ENCODE measurements around the gene VWA2. TPM values are rescaled to one million over a fixed set of nuclear protein-coding genes. Genes with fewer than 3 reads are reported as not detected.

The VWA2 gene
- polyA plus RNA-seq, 1 donor from 2014 or later: not detected

DNA sequence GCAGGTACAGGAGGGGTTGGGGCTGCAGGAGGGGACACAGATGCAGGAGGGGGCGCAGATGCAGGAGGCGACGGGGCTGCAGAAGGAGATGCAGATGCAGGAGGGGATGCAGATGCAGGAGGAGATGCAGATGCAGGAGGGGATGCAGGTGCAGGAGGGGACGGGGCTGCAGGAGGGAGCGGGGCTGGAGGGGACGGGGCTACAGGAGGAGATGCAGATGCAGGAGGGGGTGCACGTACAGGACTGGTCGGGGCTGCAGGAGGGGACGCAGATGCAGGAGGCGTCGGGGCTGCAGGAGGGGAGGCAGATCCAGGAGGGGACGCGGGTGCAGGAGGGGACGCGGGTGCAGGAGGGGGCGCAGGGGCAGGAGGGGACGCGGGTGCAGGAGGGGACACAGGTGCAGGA, 66.5 kb downstream of the VWA2 start:
- Histone ChIP-seq H3K27me3 (ENCODE audit: insufficient read depth, low read depth, low read length) (no peaks in the 10 kb centered on the region), H3K79me2 (replicated peaks; ENCODE audit: insufficient read depth, low read length) (no peaks in the 10 kb centered on the region), H3K9ac (ENCODE audit: low read length) (peak overlapping the region; percentile 63), H3K27ac (ENCODE audit: low read length) (peak overlapping the region; percentile 56), H4K20me1 (ENCODE audit: insufficient read depth) (no peaks in the 10 kb centered on the region), H3K9me2 (ENCODE audit: insufficient read depth, low read length) (no peaks in the 10 kb centered on the region), H3K9me3 (ENCODE audit: low read length) (no peaks in the 10 kb centered on the region), H3F3A (ENCODE audit: insufficient read depth, low read length, poor library complexity, severe bottlenecking) (peaks cover 4% of the 10 kb centered on the region), H3K36me3 (ENCODE audit: insufficient read depth, low read length) (no peaks in the 10 kb centered on the region), H3K4me2 (ENCODE audit: low read length) (no peak overlapping the region), H3K4me3 (ENCODE audit: low read length) (peak overlapping the region; percentile 76), H2AFZ (ENCODE audit: low read depth, low read length) (peak overlapping the region; percentile 88)
- TF ChIP-seq, protein P1, sequence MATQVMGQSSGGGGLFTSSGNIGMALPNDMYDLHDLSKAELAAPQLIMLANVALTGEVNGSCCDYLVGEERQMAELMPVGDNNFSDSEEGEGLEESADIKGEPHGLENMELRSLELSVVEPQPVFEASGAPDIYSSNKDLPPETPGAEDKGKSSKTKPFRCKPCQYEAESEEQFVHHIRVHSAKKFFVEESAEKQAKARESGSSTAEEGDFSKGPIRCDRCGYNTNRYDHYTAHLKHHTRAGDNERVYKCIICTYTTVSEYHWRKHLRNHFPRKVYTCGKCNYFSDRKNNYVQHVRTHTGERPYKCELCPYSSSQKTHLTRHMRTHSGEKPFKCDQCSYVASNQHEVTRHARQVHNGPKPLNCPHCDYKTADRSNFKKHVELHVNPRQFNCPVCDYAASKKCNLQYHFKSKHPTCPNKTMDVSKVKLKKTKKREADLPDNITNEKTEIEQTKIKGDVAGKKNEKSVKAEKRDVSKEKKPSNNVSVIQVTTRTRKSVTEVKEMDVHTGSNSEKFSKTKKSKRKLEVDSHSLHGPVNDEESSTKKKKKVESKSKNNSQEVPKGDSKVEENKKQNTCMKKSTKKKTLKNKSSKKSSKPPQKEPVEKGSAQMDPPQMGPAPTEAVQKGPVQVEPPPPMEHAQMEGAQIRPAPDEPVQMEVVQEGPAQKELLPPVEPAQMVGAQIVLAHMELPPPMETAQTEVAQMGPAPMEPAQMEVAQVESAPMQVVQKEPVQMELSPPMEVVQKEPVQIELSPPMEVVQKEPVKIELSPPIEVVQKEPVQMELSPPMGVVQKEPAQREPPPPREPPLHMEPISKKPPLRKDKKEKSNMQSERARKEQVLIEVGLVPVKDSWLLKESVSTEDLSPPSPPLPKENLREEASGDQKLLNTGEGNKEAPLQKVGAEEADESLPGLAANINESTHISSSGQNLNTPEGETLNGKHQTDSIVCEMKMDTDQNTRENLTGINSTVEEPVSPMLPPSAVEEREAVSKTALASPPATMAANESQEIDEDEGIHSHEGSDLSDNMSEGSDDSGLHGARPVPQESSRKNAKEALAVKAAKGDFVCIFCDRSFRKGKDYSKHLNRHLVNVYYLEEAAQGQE (IDR thresholded peaks at IDR 0.05; ENCODE audit: borderline replicate concordance): no peak
- TF ChIP-seq TAF1 (IDR thresholded peaks at IDR 0.05; ENCODE audit: low read depth): no peak
- TF ChIP-seq CTCF (IDR thresholded peaks at IDR 0.05; ENCODE audit: poor library complexity, severe bottlenecking): no peak
- TF ChIP-seq SMC3 (conservative IDR thresholded peaks at IDR 0.05; ENCODE audit: poor library complexity): no peak
- TF ChIP-seq MXI1 (conservative IDR thresholded peaks at IDR 0.05; ENCODE audit: poor library complexity, severe bottlenecking): no peak
- TF ChIP-seq EP300 (conservative IDR thresholded peaks at IDR 0.05; ENCODE audit: poor library complexity, severe bottlenecking): no peak
- TF ChIP-seq POLR2AphosphoS5 (IDR thresholded peaks at IDR 0.05): no peak
- TF ChIP-seq EZH2 (IDR thresholded peaks at IDR 0.05; ENCODE audit: borderline replicate concordance, insufficient read depth, low read length, poor library complexity, severe bottlenecking): no peak
- TF ChIP-seq RAD21 (conservative IDR thresholded peaks at IDR 0.05): no peak

DNA sequence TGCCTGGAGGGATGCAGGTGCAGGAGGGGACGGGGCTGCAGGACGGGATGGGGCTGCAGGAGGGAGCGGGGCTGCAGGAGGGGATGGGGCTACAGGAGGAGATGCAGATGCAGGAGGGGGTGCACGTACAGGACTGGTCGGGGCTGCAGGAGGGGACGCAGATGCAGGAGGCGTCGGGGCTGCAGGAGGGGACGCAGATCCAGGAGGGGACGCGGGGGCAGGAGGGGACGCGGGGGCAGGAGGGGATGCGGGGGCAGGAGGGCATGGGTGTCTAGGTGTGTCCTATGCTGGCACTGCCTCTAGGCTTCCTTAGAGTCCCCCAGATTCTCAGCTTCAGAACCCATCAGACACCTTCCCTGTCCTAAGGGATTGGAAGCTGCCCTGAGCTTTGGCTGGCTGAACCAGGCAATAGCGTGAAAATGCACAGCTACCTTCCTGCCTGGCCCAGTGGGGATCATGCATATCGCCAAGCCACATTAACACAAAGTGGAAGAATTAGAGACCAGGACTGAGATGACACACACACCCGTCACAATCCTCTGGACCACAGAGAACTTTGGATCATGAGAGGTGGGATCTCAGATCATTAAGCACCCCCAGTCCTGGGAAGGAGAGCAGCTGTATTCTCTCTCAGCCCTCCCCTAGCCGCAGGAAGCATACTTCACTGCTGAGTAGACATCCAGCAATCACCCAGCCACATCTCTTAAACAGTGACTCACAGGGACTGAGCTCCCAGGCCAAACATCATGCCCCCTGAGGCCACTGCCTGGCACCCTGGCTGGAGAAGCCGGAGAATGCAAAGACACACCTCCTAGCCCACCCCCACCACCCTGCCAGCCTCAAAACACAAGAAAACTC, 67.3 kb downstream of the VWA2 start:
- no peaks in the 10 kb centered on the region for H3K27me3 ChIP-seq (ENCODE audit: insufficient read depth, low read depth, low read length)
- H2AFZ ChIP-seq (ENCODE audit: low read depth, low read length): no peak overlapping the region
- peaks cover 4% of the 10 kb centered on the region for H3F3A ChIP-seq (ENCODE audit: insufficient read depth, low read length, poor library complexity, severe bottlenecking)
- H3K4me3 ChIP-seq (ENCODE audit: low read length): no peak overlapping the region
- no peaks in the 10 kb centered on the region for H3K9me3 ChIP-seq (ENCODE audit: low read length)
- TF ChIP-seq MXI1 (conservative IDR thresholded peaks at IDR 0.05; ENCODE audit: poor library complexity, severe bottlenecking) (no peak), EP300 (conservative IDR thresholded peaks at IDR 0.05; ENCODE audit: poor library complexity, severe bottlenecking) (no peak), TAF1 (IDR thresholded peaks at IDR 0.05; ENCODE audit: low read depth) (no peak)
- no peaks in the 10 kb centered on the region for H3K79me2 ChIP-seq (replicated peaks; ENCODE audit: insufficient read depth, low read length)
- no peak overlapping the region for H3K4me2 ChIP-seq (ENCODE audit: low read length)
- no peaks in the 10 kb centered on the region for H3K36me3 ChIP-seq (ENCODE audit: insufficient read depth, low read length)
- H4K20me1 ChIP-seq (ENCODE audit: insufficient read depth): no peaks in the 10 kb centered on the region
- H3K9me2 ChIP-seq (ENCODE audit: insufficient read depth, low read length): no peaks in the 10 kb centered on the region
- H3K9ac ChIP-seq (ENCODE audit: low read length): no peak overlapping the region
- no peak overlapping the region for H3K27ac ChIP-seq (ENCODE audit: low read length)

Data from neural cell (in vitro differentiated cells).